Measurements from ENCODE around the gene TRIM66. TPM values are rescaled to one million over a fixed set of nuclear protein-coding genes. Genes with fewer than 3 reads are reported as not detected.
A peak's percentile ranks its signal among the peaks of the same experiment; 100 is the strongest.
"Not testable (repeated sequence)": the region's sequence is repeated elsewhere in the genome, so short reads cannot be mapped to it uniquely, and the experiment has no call there.

The TRIM66 gene
- polyA plus RNA-seq, 2 of the 4 experiments (the other 2 are of a cell fraction) = 2.5 to 9.8 TPM

DNA sequence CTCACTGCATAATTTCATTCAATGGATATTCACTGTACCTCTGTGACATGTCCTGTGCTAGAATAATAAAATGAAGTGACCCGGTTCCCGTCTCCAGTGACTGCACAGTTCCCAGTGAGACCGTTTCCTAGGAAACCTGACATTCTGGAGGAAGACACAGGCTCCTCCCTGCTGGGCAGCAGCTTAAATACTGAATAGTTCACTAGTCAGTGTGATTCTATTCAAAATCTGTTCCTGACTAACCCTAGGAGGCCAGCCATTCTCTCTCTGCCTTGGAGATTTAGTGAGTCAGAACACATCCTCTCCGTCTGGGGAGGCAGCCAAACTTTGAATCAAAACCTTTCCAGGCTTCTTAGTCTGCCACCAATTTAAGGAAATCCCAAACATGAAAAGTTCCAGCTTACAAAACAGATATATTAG lies 11.3 kb downstream of the TRIM66 start (continued):
- TF ChIP-seq, protein P1, sequence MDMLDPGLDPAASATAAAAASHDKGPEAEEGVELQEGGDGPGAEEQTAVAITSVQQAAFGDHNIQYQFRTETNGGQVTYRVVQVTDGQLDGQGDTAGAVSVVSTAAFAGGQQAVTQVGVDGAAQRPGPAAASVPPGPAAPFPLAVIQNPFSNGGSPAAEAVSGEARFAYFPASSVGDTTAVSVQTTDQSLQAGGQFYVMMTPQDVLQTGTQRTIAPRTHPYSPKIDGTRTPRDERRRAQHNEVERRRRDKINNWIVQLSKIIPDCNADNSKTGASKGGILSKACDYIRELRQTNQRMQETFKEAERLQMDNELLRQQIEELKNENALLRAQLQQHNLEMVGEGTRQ (IDR thresholded peaks at IDR 0.05) = no peak
- TF ChIP-seq CBX2 (IDR thresholded peaks at IDR 0.05; ENCODE audit: borderline replicate concordance, low read depth) (no peak), GATA3 (IDR thresholded peaks at IDR 0.05; ENCODE audit: borderline replicate concordance) (no peak), HOXB13 (CRISPR knock-in tag; IDR thresholded peaks at IDR 0.05; ENCODE audit: low read depth) (no peak), ZSCAN20 (CRISPR knock-in tag; IDR thresholded peaks at IDR 0.05) (no peak)
- TF ChIP-seq, protein P2, sequence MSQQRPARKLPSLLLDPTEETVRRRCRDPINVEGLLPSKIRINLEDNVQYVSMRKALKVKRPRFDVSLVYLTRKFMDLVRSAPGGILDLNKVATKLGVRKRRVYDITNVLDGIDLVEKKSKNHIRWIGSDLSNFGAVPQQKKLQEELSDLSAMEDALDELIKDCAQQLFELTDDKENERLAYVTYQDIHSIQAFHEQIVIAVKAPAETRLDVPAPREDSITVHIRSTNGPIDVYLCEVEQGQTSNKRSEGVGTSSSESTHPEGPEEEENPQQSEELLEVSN (IDR thresholded peaks at IDR 0.05; ENCODE audit: borderline replicate concordance, low read depth) = no peak
- TF ChIP-seq, protein P3, sequence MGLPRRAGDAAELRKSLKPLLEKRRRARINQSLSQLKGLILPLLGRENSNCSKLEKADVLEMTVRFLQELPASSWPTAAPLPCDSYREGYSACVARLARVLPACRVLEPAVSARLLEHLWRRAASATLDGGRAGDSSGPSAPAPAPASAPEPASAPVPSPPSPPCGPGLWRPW (IDR thresholded peaks at IDR 0.05) = no peak

DNA sequence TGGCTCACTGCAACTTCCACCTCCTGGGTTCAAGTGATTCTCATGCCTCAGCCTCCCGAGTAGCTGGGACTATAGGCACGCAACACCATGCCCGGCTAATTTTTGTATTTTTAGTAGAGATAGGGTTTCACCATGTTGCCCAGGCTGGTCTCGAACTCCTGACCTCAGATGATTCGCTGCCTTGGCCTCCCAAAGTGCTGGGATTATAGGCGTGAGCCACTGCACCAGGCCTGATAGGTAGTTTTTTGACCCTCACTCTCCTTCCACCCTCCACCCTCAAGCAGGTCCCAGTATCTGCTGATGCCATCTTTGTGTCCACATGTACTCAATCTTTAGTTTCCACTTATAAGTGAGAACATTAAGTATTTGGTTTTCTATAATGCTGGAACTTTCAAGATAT lies 12.4 kb downstream of the TRIM66 start:
- Histone ChIP-seq H3K27ac (peak overlapping the region in 1 of 2 experiments; percentile 41; a peak in 1 of 6 replicates), H3K4me1 (peaks cover 16% of the 10 kb centered on the region)
- FAIRE-seq; H3K4me2 ChIP-seq; CTCF ChIA-PET; H3K4me3 ChIP-seq; ATAC-seq; POLR2A ChIA-PET; DNase-seq (ENCODE audit: low read depth in 1 of 2, low spot score in 1 of 2); H3K9me3 ChIP-seq: not testable (repeated sequence)
- WGBS (ENCODE audit: missing lambda C conversion rate) = 89% methylated on average over 6 of the region's 6 CpGs

DNA sequence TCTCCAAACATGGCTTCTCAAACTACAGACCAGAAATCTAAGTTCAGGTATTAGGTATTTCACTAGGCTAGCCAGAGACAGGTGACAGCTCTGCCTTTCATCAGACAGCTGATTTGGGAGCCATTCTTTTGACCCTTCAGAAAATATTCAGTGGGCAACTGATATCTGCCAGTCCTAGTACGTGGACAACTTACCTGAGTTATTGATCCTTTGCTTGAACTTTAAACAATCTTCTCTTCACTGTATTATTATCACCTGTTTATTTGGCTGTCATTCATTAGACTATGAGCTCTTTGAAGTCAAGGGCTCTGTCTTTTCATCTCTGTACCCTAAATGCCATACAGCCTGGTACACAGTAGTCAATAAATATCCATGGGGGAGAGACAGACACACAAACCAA lies 17.2 kb downstream of the TRIM66 start:
- POLR2A ChIA-PET = no interaction called here
- TF ChIP-seq EHF (CRISPR knock-in tag; IDR thresholded peaks at IDR 0.05) (no peak), ZNF302 (CRISPR knock-in tag; IDR thresholded peaks at IDR 0.05) (no peak), MAFK (IDR thresholded peaks at IDR 0.05; ENCODE audit: partially characterized antibody) (no peak), ZFP36 (IDR thresholded peaks at IDR 0.05; ENCODE audit: borderline replicate concordance, partially characterized antibody) (no peak), HEYL (CRISPR knock-in tag; IDR thresholded peaks at IDR 0.05) (no peak), GATA3 (IDR thresholded peaks at IDR 0.05; ENCODE audit: borderline replicate concordance) (no peak), CEBPB (IDR thresholded peaks at IDR 0.05) (no peak), HOXB13 (CRISPR knock-in tag; IDR thresholded peaks at IDR 0.05; ENCODE audit: low read depth) (no peak), CBX8 (IDR thresholded peaks at IDR 0.05) (no peak), RNF2 (IDR thresholded peaks at IDR 0.05; ENCODE audit: borderline replicate concordance, low read depth) (no peak), HDAC2 (IDR thresholded peaks at IDR 0.05) (no peak), HOXA7 (CRISPR knock-in tag; IDR thresholded peaks at IDR 0.05) (no peak)
- TF ChIP-seq, protein P4, sequence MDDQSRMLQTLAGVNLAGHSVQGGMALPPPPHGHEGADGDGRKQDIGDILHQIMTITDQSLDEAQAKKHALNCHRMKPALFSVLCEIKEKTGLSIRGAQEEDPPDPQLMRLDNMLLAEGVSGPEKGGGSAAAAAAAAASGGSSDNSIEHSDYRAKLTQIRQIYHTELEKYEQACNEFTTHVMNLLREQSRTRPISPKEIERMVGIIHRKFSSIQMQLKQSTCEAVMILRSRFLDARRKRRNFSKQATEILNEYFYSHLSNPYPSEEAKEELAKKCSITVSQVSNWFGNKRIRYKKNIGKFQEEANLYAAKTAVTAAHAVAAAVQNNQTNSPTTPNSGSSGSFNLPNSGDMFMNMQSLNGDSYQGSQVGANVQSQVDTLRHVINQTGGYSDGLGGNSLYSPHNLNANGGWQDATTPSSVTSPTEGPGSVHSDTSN (IDR thresholded peaks at IDR 0.05) = no peak
- TF ChIP-seq, protein P2 (IDR thresholded peaks at IDR 0.05; ENCODE audit: borderline replicate concordance, low read depth) = no peak
- TF ChIP-seq, protein P1 (IDR thresholded peaks at IDR 0.05) = no peak
- 86% methylated on average over 1 of the region's 1 CpG for WGBS (ENCODE audit: missing lambda C conversion rate)

More for the DNA sequence above, 17.2 kb downstream of the TRIM66 start:
- no peak overlapping the region for H3K27ac ChIP-seq
- DNase-seq (ENCODE audit: low read depth in 1 of 2, low spot score in 1 of 2) (no peak), ATAC-seq (no peak), FAIRE-seq (no peak)
- CTCF ChIA-PET = no interaction called here
- no peaks in the 10 kb centered on the region for H3K4me1 ChIP-seq
- no peak overlapping the region for H3K4me3 ChIP-seq
- H3K9me3 ChIP-seq = no peaks in the 10 kb centered on the region
- H3K4me2 ChIP-seq = no peak overlapping the region
